IMR-90 (cell line): ENCODE measurements around the gene STRIP2.
"Not testable (repeated sequence)": the region's sequence is repeated elsewhere in the genome, so short reads cannot be mapped to it uniquely, and the experiment has no call there.

Experiments
- BHLHE40 ChIP-seq: fragments of 150-350 bp; IDR thresholded peaks from 2 replicates; pipeline ENCODE4 v1.6.1; 2016; ENCODE audit warnings: mild to moderate bottlenecking, low read depth, low read length
- CEBPB ChIP-seq: IDR thresholded peaks from 2 replicates; pipeline ENCODE4 v1.6.1; 2012; ENCODE audit warnings: low read depth, low read length, improper control_type of control experiment
- FOS ChIP-seq: fragments of 150-350 bp; IDR thresholded peaks from 2 replicates; pipeline ENCODE4 v1.6.1; 2016; ENCODE audit warnings: low read depth, low read length
- MAFK ChIP-seq: IDR thresholded peaks from 2 replicates; pipeline ENCODE4 v1.6.1; 2012; ENCODE audit warnings: low read depth, low read length, improper control_type of control experiment
- MXI1 ChIP-seq: IDR thresholded peaks from 2 replicates; pipeline ENCODE4 v1.6.1; 2012; ENCODE audit warnings: low read depth, mild to moderate bottlenecking, low read length, moderate library complexity, borderline replicate concordance
- NFE2L2 ChIP-seq: fragments of 150-350 bp; IDR thresholded peaks from 2 replicates; pipeline ENCODE4 v1.6.1; 2016; ENCODE audit warnings: low read depth, mild to moderate bottlenecking, low read length
- POLR2A ChIP-seq: IDR thresholded peaks from 2 replicates; pipeline ENCODE4 v1.6.1; 2012; ENCODE audit warnings: mild to moderate bottlenecking, low read depth, low read length
- RAD21 ChIP-seq: IDR thresholded peaks from 2 replicates; pipeline ENCODE4 v1.6.1; 2012; ENCODE audit warnings: low read length, improper control_type of control experiment
- RFX5 ChIP-seq: IDR thresholded peaks from 2 replicates; pipeline ENCODE4 v1.8.0; 2012; ENCODE audit warnings: low read depth, mild to moderate bottlenecking, low read length, moderate library complexity
- SMC3 ChIP-seq: fragments of 150-350 bp; IDR thresholded peaks from 2 replicates; pipeline ENCODE4 v1.6.1; 2016; ENCODE audit warnings: low read depth, mild to moderate bottlenecking, antibody characterized with exemption, low read length, moderate library complexity
- TF ChIP-seq, protein P1 (sequence below): conservative IDR thresholded peaks from 2 replicates; pipeline ENCODE4 v1.5.1; 2012; ENCODE audit warnings: mild to moderate bottlenecking, low read depth, low read length, improper control_type of control experiment
- TF ChIP-seq, protein P2 (sequence below): fragments of 150-350 bp; IDR thresholded peaks from 2 replicates; pipeline ENCODE4 v1.6.1; 2017; ENCODE audit warnings: mild to moderate bottlenecking, antibody characterized with exemption, low read length, low read depth
- TF ChIP-seq, protein P3 (sequence below): fragments of 150-350 bp; IDR thresholded peaks from 2 replicates; pipeline ENCODE4 v1.6.1; 2016; ENCODE audit warnings: low read depth, mild to moderate bottlenecking, low read length, moderate library complexity, borderline replicate concordance

DNA sequence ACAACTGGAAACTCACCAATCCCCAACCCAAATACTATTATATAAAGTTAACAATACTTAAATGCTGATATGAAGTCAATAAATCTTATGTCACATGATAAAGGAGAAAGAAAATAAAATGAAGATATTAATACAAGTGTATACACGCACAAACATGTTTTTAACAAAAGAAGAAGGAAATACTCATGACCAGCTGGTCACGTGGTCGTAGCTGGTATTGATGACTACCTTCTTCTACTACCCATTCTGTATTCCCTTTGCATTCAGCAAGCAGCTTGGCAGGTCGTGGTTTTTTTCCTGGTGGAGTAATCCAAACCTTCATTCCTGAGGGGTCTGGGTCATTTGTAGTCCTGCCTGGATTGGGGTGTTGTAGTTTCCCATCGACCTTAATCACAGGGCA, 10.5 kb downstream of the STRIP2 start:
- TF ChIP-seq, protein P1, sequence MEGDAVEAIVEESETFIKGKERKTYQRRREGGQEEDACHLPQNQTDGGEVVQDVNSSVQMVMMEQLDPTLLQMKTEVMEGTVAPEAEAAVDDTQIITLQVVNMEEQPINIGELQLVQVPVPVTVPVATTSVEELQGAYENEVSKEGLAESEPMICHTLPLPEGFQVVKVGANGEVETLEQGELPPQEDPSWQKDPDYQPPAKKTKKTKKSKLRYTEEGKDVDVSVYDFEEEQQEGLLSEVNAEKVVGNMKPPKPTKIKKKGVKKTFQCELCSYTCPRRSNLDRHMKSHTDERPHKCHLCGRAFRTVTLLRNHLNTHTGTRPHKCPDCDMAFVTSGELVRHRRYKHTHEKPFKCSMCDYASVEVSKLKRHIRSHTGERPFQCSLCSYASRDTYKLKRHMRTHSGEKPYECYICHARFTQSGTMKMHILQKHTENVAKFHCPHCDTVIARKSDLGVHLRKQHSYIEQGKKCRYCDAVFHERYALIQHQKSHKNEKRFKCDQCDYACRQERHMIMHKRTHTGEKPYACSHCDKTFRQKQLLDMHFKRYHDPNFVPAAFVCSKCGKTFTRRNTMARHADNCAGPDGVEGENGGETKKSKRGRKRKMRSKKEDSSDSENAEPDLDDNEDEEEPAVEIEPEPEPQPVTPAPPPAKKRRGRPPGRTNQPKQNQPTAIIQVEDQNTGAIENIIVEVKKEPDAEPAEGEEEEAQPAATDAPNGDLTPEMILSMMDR, result not testable (repeated sequence)
- not testable (repeated sequence) for TF ChIP-seq NFE2L2, FOS, RAD21, POLR2A, BHLHE40, MXI1, SMC3, RFX5, CEBPB, MAFK
- TF ChIP-seq, protein P2, sequence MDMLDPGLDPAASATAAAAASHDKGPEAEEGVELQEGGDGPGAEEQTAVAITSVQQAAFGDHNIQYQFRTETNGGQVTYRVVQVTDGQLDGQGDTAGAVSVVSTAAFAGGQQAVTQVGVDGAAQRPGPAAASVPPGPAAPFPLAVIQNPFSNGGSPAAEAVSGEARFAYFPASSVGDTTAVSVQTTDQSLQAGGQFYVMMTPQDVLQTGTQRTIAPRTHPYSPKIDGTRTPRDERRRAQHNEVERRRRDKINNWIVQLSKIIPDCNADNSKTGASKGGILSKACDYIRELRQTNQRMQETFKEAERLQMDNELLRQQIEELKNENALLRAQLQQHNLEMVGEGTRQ, result not testable (repeated sequence)
- TF ChIP-seq, protein P3, sequence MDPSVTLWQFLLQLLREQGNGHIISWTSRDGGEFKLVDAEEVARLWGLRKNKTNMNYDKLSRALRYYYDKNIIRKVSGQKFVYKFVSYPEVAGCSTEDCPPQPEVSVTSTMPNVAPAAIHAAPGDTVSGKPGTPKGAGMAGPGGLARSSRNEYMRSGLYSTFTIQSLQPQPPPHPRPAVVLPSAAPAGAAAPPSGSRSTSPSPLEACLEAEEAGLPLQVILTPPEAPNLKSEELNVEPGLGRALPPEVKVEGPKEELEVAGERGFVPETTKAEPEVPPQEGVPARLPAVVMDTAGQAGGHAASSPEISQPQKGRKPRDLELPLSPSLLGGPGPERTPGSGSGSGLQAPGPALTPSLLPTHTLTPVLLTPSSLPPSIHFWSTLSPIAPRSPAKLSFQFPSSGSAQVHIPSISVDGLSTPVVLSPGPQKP, result not testable (repeated sequence)
